ENCODE results near the gene LRRC49. TPM values are rescaled to one million over a fixed set of nuclear protein-coding genes. Genes with fewer than 3 reads are reported as not detected.

LRRC49 gene
- total and polyA plus RNA-seq, 2 donors: 3.2 to 5.7 TPM

- Histone ChIP-seq H3K4me3 (ENCODE audit: low read length in 2 of 2) (no peak overlapping the region), H3K27me3 (ENCODE audit: control insufficient read depth in 2 of 2, insufficient read depth in 1 of 2, low read length in 1 of 2) (no peaks in the 10 kb centered on the region), H3K9me3 (ENCODE audit: control insufficient read depth in 2 of 2, insufficient read depth in 1 of 2, low read length in 1 of 2) (no peaks in the 10 kb centered on the region), H3K4me1 (ENCODE audit: control insufficient read depth in 2 of 2, insufficient read depth in 2 of 2, low read length in 2 of 2) (no peaks in the 10 kb centered on the region), H3K27ac (ENCODE audit: low read depth in 1 of 2, low read length in 1 of 2) (no peak overlapping the region), H3K36me3 (ENCODE audit: control insufficient read depth in 2 of 2, insufficient read depth in 2 of 2, low read length in 1 of 2) (no peaks in the 10 kb centered on the region)
- DNase-seq (ENCODE audit: low read depth in 6 of 9, low spot score in 9 of 9): no peak
- 89% methylated on average over 11 of the region's 11 CpGs for WGBS
Observed at GRCh38 chr15:71093054-71094024, 200.7 kb downstream of the LRRC49 start.

- no peak overlapping the region for H3K27ac ChIP-seq (ENCODE audit: low read depth in 1 of 2, low read length in 1 of 2)
- 97% methylated on average over 2 of the region's 2 CpGs for WGBS
- DNase-seq (ENCODE audit: low read depth in 6 of 9, low spot score in 9 of 9): no peak
- H3K27me3 ChIP-seq (ENCODE audit: control insufficient read depth in 2 of 2, insufficient read depth in 1 of 2, low read length in 1 of 2): no peaks in the 10 kb centered on the region
- H3K4me3 ChIP-seq (ENCODE audit: low read length in 2 of 2): no peak overlapping the region
- no peaks in the 10 kb centered on the region for H3K9me3 ChIP-seq (ENCODE audit: control insufficient read depth in 2 of 2, insufficient read depth in 1 of 2, low read length in 1 of 2)
- no peaks in the 10 kb centered on the region for H3K36me3 ChIP-seq (ENCODE audit: control insufficient read depth in 2 of 2, insufficient read depth in 2 of 2, low read length in 1 of 2)
- no peaks in the 10 kb centered on the region for H3K4me1 ChIP-seq (ENCODE audit: control insufficient read depth in 2 of 2, insufficient read depth in 2 of 2, low read length in 2 of 2)
Observed at GRCh38 chr15:71094137-71094536, 201.5 kb downstream of the LRRC49 start.

GRCh38 chr15:71096676-71097075, 204.1 kb downstream of the LRRC49 start:
- 58% methylated on average over 3 of the region's 3 CpGs for WGBS
- no peaks in the 10 kb centered on the region for H3K9me3 ChIP-seq (ENCODE audit: control insufficient read depth in 2 of 2, insufficient read depth in 1 of 2, low read length in 1 of 2)
- H3K4me3 ChIP-seq (ENCODE audit: low read length in 2 of 2): no peak overlapping the region
- H3K4me1 ChIP-seq (ENCODE audit: control insufficient read depth in 2 of 2, insufficient read depth in 2 of 2, low read length in 2 of 2): no peaks in the 10 kb centered on the region
- no peaks in the 10 kb centered on the region for H3K27me3 ChIP-seq (ENCODE audit: control insufficient read depth in 2 of 2, insufficient read depth in 1 of 2, low read length in 1 of 2)
- no peak for DNase-seq (ENCODE audit: low read depth in 6 of 9, low spot score in 9 of 9)
- no peak overlapping the region for H3K27ac ChIP-seq (ENCODE audit: low read depth in 1 of 2, low read length in 1 of 2)
- H3K36me3 ChIP-seq (ENCODE audit: control insufficient read depth in 2 of 2, insufficient read depth in 2 of 2, low read length in 1 of 2): no peaks in the 10 kb centered on the region

DNA sequence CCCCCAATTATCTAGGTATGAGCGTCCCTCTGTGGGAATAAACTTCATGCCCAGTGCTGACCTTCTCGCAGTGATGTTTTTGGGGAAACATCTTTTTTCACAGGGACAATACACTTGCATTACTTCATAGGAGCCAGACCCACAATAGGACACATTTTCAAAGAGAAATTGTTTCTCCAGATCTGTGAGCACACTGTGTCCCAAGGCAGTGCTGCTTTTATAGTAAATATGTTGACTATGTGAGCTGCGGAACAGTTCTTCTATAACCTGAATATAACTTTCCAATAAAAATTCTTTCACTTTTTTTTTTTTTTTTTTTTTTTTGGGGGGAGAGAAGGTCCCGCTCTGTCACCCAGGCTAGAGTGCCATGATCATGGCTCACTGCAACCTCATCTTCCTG, 205.3 kb downstream of the LRRC49 start:
- WGBS: 98% methylated on average over 4 of the region's 4 CpGs
- H3K36me3 ChIP-seq (ENCODE audit: control insufficient read depth in 2 of 2, insufficient read depth in 2 of 2, low read length in 1 of 2): no peaks in the 10 kb centered on the region
- no peak overlapping the region for H3K27ac ChIP-seq (ENCODE audit: low read depth in 1 of 2, low read length in 1 of 2)
- H3K4me3 ChIP-seq (ENCODE audit: low read length in 2 of 2): no peak overlapping the region
- H3K9me3 ChIP-seq (ENCODE audit: control insufficient read depth in 2 of 2, insufficient read depth in 1 of 2, low read length in 1 of 2): no peaks in the 10 kb centered on the region
- H3K4me1 ChIP-seq (ENCODE audit: control insufficient read depth in 2 of 2, insufficient read depth in 2 of 2, low read length in 2 of 2): no peaks in the 10 kb centered on the region
- H3K27me3 ChIP-seq (ENCODE audit: control insufficient read depth in 2 of 2, insufficient read depth in 1 of 2, low read length in 1 of 2): no peaks in the 10 kb centered on the region
- DNase-seq (ENCODE audit: low read depth in 6 of 9, low spot score in 9 of 9): no peak

DNA sequence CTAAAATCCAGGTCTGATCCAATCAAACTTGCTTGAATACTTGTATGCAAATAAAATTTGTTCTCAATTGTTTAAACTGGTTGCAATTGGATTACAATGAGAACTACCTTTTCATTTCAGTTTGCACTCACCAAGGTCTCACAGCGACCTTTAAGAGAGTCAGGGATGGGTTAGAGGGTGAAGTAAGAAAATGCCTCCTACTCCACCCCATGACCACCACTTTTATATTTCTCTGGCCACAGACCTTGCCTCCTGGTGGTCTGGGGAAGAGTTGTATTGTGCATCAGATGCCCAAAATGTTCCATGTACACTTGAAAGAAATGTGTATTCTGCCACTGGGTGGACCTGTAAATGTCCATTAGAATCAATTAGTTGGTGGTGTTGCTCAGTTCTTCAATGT, 206.3 kb downstream of the LRRC49 start:
- no peak for DNase-seq (ENCODE audit: low read depth in 6 of 9, low spot score in 9 of 9)
- Histone ChIP-seq H3K9me3 (ENCODE audit: control insufficient read depth in 2 of 2, insufficient read depth in 1 of 2, low read length in 1 of 2) (no peaks in the 10 kb centered on the region), H3K4me3 (ENCODE audit: low read length in 2 of 2) (no peak overlapping the region), H3K27ac (ENCODE audit: low read depth in 1 of 2, low read length in 1 of 2) (no peak overlapping the region), H3K36me3 (ENCODE audit: control insufficient read depth in 2 of 2, insufficient read depth in 2 of 2, low read length in 1 of 2) (no peaks in the 10 kb centered on the region), H3K4me1 (ENCODE audit: control insufficient read depth in 2 of 2, insufficient read depth in 2 of 2, low read length in 2 of 2) (no peaks in the 10 kb centered on the region), H3K27me3 (ENCODE audit: control insufficient read depth in 2 of 2, insufficient read depth in 1 of 2, low read length in 1 of 2) (no peaks in the 10 kb centered on the region)
- 89% methylated on average over 1 of the region's 1 CpG for WGBS

Other genes starting within 250 kb of the LRRC49 start
- 11.0 TPM for gene UACA, start 129.3 kb upstream of the LRRC49 start, total RNA-seq
- 23.8 TPM for gene UACA, start 129.3 kb upstream of the LRRC49 start, polyA plus RNA-seq
- gene LARP6, start 38.7 kb upstream of the LRRC49 start, total RNA-seq: 6.3 TPM
- gene LARP6, start 38.7 kb upstream of the LRRC49 start, polyA plus RNA-seq: 12.4 TPM
- 0.52 TPM for gene THAP10, start 393 bp upstream of the LRRC49 start, total RNA-seq
- gene THAP10, start 393 bp upstream of the LRRC49 start, polyA plus RNA-seq: 1.6 TPM
- 2.2 TPM for gene THSD4, start 222.6 kb downstream of the LRRC49 start, total RNA-seq
- 1.7 TPM for gene THSD4, start 222.6 kb downstream of the LRRC49 start, polyA plus RNA-seq